ENCODE data around the gene MBP.
"Not testable (repeated sequence)": the region's sequence is repeated elsewhere in the genome, so short reads cannot be mapped to it uniquely, and the experiment has no call there.

Gene MBP

GRCh38 chr18:76982841-76983583 lies 149.6 kb downstream of the MBP start:
- peak; percentile 76 for DNase-seq

- DNase-seq, result no peak
Measured at GRCh38 chr18:76982038-76982437, 150.5 kb downstream of the MBP start.

- DNase-seq, result no peak
Measured at GRCh38 chr18:76981396-76981968, 151.1 kb downstream of the MBP start.

GRCh38 chr18:76980663-76981395 lies 151.8 kb downstream of the MBP start:
- DNase-seq, result no peak

- no peak for DNase-seq
Measured at GRCh38 chr18:76979906-76980305, 152.7 kb downstream of the MBP start.

GRCh38 chr18:76979111-76979751 lies 153.4 kb downstream of the MBP start:
- no peak for DNase-seq

- DNase-seq, result no peak
Measured at GRCh38 chr18:76978616-76979015, 154.0 kb downstream of the MBP start.

GRCh38 chr18:76977684-76978232 lies 154.8 kb downstream of the MBP start:
- DNase-seq, result no peak

- DNase-seq, result no peak
Measured at GRCh38 chr18:76977108-76977621, 155.4 kb downstream of the MBP start.

GRCh38 chr18:76975577-76976110 lies 156.9 kb downstream of the MBP start:
- no peak for DNase-seq

GRCh38 chr18:76974386-76974785 lies 158.2 kb downstream of the MBP start:
- no peak for DNase-seq

- no peak for DNase-seq
Measured at GRCh38 chr18:76973520-76974266, 158.9 kb downstream of the MBP start.

- no peak for DNase-seq
Measured at GRCh38 chr18:76972846-76973519, 159.6 kb downstream of the MBP start.

- DNase-seq, result no peak
Measured at GRCh38 chr18:76972241-76972640, 160.3 kb downstream of the MBP start.

GRCh38 chr18:76970770-76971559 lies 161.6 kb downstream of the MBP start:
- no peak for DNase-seq

- DNase-seq, result no peak
Measured at GRCh38 chr18:76967721-76968472, 164.7 kb downstream of the MBP start.

GRCh38 chr18:76967299-76967698 lies 165.3 kb downstream of the MBP start:
- DNase-seq, result not testable (repeated sequence)

- not testable (repeated sequence) for DNase-seq
Measured at GRCh38 chr18:76965555-76966151, 166.9 kb downstream of the MBP start.

- no peak for DNase-seq
Measured at GRCh38 chr18:76963936-76964335, 168.6 kb downstream of the MBP start.
